GM19467 (cell line): Measurements from ENCODE around the gene TSKS.
"Not testable (repeated sequence)": the region's sequence is repeated elsewhere in the genome, so short reads cannot be mapped to it uniquely, and the experiment has no call there.

Source experiments
- ATAC-seq: cut with Tn5 transposase; IDR thresholded peaks from one replicate; pipeline ENCODE4 v1.9.1; 2021; ENCODE audit warnings: mild to moderate bottlenecking, moderate library complexity; ENCODE audit not compliant: unreplicated experiment

The TSKS gene

DNA sequence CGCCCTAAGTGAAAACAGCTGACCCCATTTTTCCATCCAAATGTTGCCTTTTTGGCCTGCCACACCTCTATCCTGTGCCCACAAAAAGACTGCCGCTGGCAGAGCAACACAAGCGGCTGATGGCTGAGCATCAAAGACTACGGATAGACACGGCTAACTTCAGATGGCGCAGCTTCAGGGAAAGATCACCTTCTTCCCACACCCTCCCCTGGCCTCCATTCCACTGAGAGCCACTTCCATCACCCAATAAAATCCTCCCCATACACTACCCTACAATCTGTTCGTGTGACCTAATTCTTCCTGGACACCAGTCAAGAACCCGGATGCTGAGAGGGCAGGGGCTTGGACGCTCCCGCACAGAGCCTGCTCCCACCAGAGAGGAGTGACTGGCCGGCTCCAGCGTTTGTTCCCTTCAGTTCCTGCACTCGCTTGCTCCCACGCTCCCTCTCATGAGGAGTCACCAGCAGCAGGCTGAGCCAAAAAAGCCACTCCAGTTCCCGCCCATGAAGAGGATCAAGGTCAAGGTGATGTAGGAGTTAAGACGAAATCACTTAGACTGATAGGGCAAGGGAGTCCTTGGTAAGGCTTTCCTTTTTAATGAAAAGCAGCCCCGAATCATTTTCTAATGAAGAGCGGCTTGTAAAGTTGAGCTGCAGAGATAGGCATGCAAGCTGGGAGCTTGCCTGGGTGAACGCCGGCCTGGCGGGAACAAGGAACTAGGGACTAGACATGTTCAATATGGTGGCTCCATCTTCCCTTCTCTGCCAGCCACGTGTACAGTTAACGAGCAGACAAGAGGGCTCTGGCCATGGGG, 35.7 kb downstream of the TSKS start:
- ATAC-seq: no peak

DNA sequence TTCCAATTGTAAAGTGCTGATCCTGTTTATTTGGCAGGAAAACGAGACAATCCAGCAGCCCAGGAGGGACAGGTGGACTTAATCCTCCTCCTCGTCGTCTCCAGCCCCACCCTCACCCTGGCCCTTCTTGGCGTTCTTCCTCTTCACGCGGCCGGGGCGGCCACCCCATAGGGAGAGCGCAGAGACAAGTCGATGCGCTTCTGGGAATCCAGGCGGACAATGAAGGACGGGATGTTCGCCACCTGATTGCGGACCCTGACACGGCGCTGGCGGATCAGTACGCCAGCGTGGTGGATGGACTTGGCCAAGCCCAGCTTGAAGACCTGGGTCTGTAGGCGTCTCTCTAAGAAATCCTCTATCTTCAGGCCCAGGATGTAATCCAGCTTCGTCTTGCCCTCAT, 43.7 kb downstream of the TSKS start:
- ATAC-seq: not testable (repeated sequence)

DNA sequence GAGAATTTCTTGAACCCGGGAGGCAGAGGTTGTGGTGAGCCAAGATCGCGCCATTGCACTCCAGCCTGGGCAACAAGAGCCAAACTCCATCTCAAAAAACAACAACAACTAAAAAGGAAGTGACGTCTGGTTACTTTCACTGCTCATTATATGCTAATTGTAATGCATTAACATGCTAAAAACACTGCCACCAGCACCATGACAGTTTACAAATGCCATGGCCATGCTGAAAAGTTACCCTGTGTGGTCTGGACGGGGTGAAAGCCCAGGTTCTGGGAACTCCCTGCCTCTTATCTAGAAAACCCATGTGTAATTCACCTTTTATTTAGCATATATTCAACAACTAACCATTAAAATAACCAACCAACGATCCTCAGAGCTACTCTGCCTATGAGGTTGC, 44.1 kb downstream of the TSKS start:
- ATAC-seq: no peak

DNA sequence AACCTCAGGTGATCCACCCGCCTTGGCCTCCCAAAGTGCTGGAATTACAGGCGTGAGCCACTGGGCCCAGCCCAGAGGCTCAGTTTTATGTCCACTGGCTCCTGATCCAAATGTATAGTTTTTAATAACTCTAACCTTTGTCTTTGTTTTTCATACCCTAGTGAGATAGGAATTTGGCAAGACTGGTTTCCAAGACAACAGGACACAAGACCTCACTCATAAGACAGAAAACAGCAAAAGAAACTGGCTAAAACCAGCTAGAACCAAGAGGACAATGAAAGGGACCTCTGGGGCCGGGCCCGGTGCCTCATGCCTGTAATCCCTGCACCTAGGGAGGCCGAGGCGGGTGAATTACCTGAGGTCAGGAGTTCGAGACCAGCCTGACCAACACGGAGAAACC, 44.6 kb downstream of the TSKS start:
- ATAC-seq: no peak

DNA sequence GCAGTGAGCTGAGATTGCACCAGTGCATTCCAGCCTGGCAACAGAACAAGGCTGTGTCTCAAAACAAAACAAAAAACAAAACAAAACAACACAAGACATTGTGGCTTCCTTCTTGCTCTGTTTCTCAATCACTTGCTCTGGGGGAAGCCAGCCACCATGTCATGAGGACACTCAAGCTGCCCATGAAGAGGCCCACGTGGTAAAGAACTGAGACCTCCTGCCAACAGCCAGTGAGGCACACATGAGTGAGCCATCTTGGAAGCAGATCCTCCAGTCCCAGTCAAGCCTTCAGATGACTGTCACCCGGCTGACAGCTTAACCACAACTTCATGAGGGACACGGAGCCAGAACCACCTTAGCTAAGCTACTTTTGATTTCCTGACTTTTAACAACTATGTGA, 47.0 kb downstream of the TSKS start:
- no peak for ATAC-seq

DNA sequence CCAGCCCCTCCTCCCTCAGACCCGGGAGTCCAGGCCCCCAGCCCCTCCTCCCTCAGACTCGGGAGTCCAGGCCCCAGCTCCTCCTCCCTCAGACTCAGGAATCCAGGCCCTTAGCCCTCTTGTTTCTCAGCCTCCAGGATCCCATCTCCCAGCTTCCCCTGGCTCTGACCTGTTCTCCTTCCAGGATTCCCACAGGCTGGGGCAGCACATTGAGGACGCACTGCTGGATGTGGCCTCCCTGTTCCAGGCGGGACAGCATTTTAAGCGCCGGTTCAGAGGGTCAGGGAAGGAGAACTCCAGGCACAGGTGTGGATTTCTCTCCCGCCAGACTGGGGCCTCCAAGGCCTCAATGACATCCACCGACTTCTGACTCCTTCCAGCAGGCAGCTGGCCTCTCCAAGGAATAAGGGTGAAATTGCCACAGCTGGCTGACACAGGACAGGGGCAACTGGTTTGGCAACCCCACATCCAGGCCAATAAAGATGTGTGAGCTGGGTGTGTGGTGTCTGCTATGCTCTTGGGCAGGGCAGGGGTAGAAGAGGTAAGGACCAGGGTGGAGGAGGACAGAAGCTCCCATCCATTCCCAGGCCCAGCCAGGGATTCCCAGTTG, 49.8 kb downstream of the TSKS start:
- no peak for ATAC-seq

DNA sequence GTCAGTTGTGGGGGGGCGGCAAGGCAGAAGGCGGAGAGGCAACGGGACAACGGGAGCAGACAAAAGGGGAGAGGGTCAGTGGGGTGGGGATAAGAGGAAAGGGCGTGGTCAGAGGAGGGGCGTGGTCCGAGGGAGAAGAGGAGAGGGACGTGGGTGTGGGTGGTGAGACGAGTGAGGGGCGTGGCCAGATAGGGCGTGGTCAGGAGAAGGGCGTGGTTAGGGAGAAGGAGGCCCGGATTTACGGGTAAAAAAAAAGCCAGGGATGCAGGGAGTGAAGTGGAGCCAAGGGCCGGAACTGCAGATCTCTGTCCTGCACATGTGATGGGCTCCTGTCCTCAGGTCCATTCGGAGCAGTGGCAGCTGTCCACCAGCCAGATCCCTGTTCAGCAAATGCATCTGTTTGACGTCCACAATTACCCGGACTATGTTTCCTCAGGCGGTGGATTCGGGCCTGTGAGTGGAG, 50.7 kb downstream of the TSKS start:
- ATAC-seq: no peak

DNA sequence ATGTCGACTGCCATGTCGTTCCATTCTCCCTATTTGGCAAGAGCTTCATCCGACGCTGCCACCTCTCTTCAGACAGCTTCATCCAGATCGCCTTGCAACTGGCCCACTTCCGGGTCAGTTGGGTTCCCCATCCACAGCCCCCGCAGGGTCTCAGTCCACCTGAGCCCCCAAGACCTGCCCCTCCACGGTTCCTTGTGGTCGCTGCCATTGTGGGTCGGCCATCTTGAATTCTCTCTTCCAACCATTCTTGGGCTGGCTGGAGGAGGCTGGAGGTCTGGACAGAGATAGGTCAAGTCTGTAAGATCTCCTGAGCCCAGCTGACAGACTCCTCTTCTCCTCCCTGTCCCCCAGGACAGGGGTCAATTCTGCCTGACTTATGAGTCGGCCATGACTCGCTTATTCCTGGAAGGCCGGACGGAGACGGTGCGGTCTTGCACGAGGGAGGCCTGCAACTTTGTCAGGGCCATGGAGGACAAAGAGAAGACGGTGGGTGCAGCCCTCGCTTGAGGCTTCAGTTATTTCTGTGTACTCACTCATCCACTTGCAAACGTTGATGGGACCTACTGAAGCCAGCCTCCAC, 52.6 kb downstream of the TSKS start:
- no peak for ATAC-seq

DNA sequence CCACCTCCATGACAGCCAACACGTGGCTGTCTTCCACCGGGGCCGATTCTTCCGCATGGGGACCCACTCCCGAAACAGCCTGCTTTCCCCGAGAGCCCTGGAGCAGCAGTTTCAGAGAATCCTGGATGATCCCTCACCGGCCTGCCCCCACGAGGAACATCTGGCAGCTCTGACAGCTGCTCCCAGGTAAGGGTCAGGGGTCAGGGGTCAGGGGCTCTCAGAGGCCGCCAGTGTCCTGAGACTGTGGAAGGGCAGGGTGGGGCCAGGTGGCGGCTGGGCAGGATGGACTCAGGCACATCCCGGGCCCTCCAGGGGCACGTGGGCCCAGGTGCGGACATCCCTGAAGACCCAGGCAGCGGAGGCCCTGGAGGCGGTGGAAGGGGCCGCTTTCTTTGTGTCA, 57.2 kb downstream of the TSKS start:
- ATAC-seq: no peak

DNA sequence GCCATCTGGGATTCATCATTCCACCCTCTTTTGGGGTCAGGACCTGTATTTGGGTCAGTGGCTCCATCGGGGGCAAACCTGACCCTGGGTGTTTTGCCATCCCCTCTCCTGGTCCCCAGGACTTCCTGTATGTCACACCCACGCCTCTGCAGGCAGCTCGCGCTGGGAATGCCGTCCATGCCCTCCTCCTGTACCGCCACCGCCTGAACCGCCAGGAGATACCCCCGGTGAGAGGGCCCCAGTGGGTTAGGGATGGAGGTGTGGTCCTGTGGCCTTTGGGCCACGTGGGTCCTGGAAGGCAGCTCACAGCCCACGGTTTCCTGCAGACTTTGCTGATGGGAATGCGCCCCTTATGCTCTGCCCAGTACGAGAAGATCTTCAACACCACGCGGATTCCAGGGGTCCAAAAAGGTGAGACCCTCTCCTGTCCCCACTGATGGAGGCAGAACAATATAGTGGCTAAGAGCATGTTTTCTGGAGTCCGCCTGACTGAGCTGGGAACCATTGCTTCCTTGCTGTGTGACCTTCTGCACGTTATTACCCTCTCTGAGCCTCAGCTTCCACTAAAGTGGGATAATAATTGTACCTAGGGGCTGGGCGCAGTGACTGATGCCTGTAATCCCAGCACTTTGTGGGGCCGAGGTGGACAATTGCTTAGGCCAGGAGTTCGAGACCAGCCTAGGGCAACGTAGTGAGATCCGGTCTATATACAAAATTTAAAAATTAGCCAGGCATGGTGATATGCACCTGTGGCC, 58.0 kb downstream of the TSKS start:
- ATAC-seq: no peak

DNA sequence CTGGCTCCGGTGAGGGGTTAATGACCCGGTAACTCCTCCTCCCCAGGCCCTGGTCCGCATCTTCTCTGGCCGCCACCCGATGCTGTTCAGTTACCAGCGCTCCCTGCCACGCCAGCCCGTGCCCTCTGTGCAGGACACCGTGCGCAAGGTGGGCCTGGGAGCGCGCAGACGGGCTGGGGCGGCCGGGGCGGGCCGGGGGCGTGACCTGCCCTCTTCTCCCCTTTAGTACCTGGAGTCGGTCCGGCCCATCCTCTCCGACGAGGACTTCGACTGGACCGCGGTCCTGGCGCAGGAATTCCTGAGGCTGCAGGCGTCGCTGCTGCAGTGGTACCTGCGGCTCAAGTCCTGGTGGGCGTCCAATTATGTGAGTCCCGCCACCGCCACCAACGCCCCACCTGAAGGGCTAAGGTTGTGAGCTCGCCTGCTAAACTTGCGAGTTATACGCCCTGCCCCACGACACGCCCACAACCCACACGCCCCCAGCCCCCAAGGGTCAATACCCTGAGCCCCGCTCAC, 61.8 kb downstream of the TSKS start:
- no peak for ATAC-seq

DNA sequence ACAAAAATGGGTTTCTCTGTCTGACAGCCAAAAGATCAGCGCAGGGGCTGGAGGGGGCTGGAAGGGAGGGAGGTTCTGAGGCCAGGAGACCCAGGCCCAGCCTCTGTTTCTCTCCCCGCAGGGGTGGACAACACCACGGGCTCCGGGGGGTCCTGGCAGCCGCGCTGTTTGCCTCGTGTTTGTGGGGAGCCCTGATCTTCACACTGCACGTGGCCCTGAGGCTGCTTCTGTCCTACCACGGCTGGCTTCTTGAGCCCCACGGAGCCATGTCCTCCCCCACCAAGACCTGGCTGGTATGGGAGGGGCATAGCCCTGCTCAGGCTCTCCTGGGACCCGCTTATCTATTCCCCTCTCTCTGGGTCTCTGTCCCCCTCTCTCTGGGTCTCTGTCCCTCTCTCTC, 62.5 kb downstream of the TSKS start:
- ATAC-seq: no peak

DNA sequence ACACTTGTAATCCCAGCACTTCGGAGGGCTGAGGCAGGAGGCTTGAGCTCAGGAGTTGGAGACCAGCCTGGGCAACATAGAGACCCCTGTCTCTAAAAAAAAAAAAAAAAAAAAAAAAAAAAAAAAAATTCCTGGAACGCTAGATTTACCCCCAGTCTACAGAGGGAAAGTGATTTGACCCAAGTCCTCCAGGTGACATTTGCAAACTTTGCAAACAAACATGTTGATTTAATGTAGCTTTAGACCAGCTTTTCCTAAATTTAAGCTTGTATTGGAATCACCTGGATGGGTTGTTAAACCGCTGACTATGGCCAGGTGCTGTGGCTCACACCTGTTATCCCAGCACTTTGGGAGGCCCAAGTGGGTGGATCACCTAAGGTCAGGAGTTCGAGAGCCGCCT, 63.7 kb downstream of the TSKS start:
- no peak for ATAC-seq

DNA sequence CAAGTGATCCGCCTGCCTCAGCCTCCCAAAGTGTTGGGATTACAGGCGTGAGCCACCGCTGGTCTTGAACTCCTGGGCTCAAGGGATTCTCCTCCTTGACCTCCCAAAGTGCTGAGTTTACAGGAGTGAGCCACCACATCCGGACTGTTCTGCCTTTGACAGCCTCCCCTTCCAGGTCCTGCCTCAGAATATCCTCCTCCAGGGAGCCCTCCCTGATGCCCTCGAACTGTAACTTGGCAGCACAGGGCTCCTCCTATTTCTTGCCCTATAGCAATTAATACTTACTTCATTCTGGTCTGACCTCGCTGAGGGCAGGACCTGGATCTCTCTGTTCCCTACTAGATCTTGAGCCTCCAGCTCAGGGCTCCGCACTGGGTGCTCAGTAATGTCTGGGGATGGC, 66.2 kb downstream of the TSKS start:
- ATAC-seq: no peak

DNA sequence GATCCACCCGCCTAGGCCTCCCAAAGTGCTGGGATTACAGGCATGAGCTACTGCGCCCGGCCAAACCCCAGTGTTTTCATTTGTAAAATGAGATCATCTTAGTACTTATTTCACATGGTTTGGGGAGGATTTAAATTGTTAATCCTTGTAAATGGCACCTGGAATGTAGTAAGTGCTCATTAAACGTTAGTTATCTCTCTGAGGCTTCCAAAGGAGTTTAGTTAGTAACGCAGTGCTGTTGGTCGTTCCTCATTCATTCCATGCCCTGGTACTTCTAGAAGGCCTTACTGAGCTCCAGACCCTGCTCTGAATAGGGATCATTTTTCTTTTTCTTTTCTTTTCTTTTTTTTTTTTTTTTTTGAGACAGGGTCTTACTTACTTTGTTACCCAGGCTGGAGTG, 67.0 kb downstream of the TSKS start:
- ATAC-seq: no peak

DNA sequence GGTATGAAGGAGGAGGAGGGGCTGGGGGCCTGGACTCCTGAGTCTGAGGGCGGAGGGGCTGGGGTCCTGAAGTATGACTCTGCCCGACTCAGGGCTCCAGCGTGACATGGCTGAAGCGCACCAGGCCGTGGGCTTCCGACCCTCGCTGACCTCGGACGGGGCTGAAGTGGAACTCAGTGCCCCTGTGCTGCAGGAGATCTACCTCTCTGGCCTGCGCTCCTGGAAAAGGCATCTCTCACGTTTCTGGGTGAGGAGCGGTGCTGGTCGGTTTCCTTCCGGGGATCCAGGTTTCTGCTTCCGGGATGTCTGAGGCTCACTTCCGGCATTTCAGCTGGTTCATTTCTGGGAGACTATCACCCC, 71.0 kb downstream of the TSKS start:
- no peak for ATAC-seq

DNA sequence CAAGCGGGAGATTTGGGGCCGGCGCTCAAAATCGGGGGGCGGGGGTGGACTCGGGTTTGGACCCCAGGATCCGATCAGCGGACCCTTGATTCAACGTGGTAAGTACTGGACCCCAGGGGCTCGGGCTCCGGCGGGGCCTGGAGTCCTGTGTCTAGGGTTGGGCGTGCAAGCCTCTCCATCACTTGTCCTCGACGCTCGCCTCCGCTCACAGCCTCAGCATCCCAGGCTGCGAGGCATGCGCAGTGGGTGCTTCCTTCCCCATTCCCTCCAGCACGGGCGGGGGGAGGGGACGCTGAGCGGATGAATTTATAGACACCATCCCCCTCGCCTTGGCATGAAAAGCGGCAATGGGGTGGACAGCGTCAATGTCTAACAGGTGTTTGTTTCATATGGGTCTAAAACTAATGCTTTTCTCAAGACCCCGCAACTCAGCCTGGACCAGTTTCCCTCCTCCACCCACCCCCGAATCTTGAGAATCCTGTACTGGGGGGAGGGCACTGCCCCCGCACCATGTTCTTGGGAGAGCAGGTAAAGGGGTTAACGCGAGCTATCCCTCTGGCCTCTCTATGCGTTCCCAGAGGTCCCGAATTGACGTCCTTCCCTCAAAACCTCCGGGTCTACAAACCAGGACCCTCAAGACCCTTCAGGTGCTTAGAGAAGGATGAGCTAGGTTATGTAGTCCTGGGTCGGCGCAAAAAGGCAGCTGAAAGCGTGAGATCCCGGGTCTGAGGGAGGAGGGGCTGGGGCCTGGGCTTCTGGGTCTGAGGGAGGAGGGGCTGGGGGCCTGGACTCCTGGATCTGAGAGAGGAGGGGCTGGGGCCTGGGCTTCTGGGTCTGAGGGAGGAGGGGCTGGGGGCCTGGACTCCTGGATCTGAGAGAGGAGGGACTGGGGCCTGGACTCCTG, 71.6 kb downstream of the TSKS start:
- ATAC-seq: no peak

DNA sequence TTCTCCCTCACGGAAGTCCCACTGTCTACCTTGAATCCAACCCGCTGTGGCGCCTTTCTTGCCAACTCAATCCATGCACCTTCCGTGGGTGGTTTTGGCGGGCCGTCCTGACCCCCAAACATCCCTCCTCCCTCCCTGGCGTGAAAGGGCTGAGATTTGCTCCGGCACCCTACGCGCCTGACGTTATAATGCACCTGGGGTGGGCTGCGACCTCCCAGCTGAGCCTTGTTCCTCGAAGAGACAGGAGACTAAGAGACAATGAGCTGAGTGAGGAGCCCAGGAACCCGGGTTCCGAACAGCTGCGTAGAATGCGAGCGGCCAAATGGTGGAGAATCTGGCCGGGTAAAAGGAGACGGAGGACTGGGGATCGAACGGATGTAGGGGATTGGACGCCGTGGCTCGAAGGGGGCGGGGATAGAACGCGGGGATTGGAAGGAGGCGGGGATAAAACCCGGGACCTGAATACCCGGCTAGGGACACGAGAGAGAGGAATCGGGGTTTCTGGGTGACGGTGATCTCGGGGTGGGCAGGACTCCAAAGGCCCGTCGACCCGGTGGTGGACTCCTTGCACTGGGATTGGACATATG, 72.4 kb downstream of the TSKS start, which contains the start of gene CPT1C:
Gene CPT1C, plus strand, starts transcription at position 461 of the 587 bp plus-strand sequence. CDS start 1,137 bp downstream, outside the sequence.
- no peak for ATAC-seq

DNA sequence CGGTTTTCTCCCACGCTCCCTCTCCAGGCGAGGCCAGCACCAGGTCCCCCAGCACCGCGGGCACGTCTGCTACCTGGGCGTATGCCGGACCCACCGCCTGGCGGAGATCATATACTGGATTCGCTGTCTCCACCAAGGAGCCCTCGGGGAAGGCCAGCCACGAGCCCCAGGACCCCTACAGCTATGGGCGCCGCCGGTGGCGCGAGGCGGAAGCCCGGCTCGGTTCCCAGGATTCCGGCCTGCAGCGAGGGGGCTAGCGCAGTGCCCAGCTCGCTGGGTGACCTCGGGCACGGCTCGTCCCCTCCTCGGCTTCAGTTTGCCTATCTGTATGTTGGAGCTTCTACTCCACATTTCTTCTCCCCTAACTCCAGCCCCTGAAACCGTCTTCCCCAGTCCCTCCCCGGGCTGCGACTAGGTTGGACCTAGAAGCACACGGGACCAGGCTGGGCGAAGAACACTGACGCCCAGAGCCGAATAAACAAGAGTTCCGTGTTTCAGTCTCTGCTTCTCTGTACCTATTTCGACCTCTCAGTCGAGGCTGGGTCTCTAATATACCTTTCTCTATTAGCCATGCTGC, 72.9 kb downstream of the TSKS start:
- no peak for ATAC-seq
